DOHH2 (cell line): ENCODE results near the gene FASTKD2.
A peak's percentile ranks its signal among the peaks of the same experiment; 100 is the strongest.

Source experiments
- H3F3A ChIP-seq: fragments of 200-600 bp; sonication (generic), shearing (Covaris generic); 2 replicates; pipeline ENCODE4 v1.6.0; 2016; ENCODE audit warnings: antibody characterized with exemption, mild to moderate bottlenecking; ENCODE audit not compliant: control insufficient read depth, insufficient read depth
- H3K27ac ChIP-seq: fragments of 200-600 bp; sonication (generic); 2 replicates; pipeline ENCODE4 v1.5.1; 2014; ENCODE audit warnings: low read depth, mild to moderate bottlenecking, low read length, moderate library complexity
- H3K27me3 ChIP-seq: fragments of 200-600 bp; sonication (generic); 2 replicates; pipeline ENCODE4 v1.6.1; 2014; ENCODE audit warnings: mild to moderate bottlenecking, low read length, mixed read lengths; ENCODE audit not compliant: control insufficient read depth
- H3K36me3 ChIP-seq: fragments of 200-600 bp; sonication (generic); 2 replicates; pipeline ENCODE4 v1.6.1; 2014; ENCODE audit warnings: mild to moderate bottlenecking, low read length, moderate library complexity, mixed read lengths; ENCODE audit not compliant: control insufficient read depth
- H3K4me1 ChIP-seq: fragments of 200-600 bp; sonication (generic); 2 replicates; pipeline ENCODE4 v1.6.1; 2014; ENCODE audit warnings: mild to moderate bottlenecking, low read length, mixed read lengths; ENCODE audit not compliant: control insufficient read depth
- H3K4me2 ChIP-seq: fragments of 200-600 bp; sonication (generic); 2 replicates; pipeline ENCODE4 v1.6.0; 2014; ENCODE audit warnings: mild to moderate bottlenecking, low read length, moderate library complexity
- H3K4me3 ChIP-seq: fragments of 200-600 bp; sonication (generic); 2 replicates; pipeline ENCODE4 v1.5.1; 2014; ENCODE audit warnings: mild to moderate bottlenecking, low read length, mixed read lengths
- H3K79me2 ChIP-seq: fragments of 200-600 bp; sonication (generic); 2 replicates; pipeline ENCODE4 v1.6.1; 2014; ENCODE audit warnings: mild to moderate bottlenecking, low read length, mixed read lengths; ENCODE audit not compliant: control insufficient read depth
- H3K9me2 ChIP-seq: fragments of 200-600 bp; sonication (generic); replicated peaks from 2 replicates; pipeline ENCODE4 v1.6.1; 2014; ENCODE audit warnings: mild to moderate bottlenecking, low read length, mixed read lengths; ENCODE audit not compliant: control insufficient read depth
- H3K9me3 ChIP-seq: fragments of 200-600 bp; sonication (generic); 2 replicates; pipeline ENCODE4 v1.6.1; 2014; ENCODE audit warnings: antibody characterized with exemption, low read length, mixed read lengths; ENCODE audit not compliant: control insufficient read depth, insufficient read depth
- H4K20me1 ChIP-seq: fragments of 200-600 bp; sonication (generic); 2 replicates; pipeline ENCODE4 v1.6.0; 2014; ENCODE audit warnings: low read depth, mild to moderate bottlenecking, antibody characterized with exemption, low read length, moderate library complexity; ENCODE audit not compliant: control insufficient read depth, insufficient read depth
- CTCF ChIP-seq: fragments of 200-600 bp; sonication (generic); IDR thresholded peaks from one replicate; pipeline ENCODE4 v1.5.1; 2014; ENCODE audit warnings: antibody characterized with exemption, mild to moderate bottlenecking, low read depth, low read length; ENCODE audit not compliant: poor library complexity, severe bottlenecking
- EZH2phosphoT487 ChIP-seq: fragments of 200-600 bp; sonication (generic); IDR thresholded peaks from 2 replicates; pipeline ENCODE4 v1.6.1; 2017; ENCODE audit warnings: borderline replicate concordance, mild to moderate bottlenecking, antibody characterized with exemption, low read length, moderate library complexity, mixed read lengths

The FASTKD2 gene

GRCh38 chr2:206798000-206798399, 32.6 kb downstream of the FASTKD2 start:
- no peaks in the 10 kb centered on the region for H3K79me2 ChIP-seq
- no peak overlapping the region for H3K4me3 ChIP-seq
- no peaks in the 10 kb centered on the region for H3F3A ChIP-seq
- no peaks in the 10 kb centered on the region for H3K9me2 ChIP-seq
- TF ChIP-seq EZH2phosphoT487 (no peak), CTCF (no peak)
- no peak overlapping the region for H3K4me2 ChIP-seq
- H3K27me3 ChIP-seq, result no peaks in the 10 kb centered on the region
- no peaks in the 10 kb centered on the region for H4K20me1 ChIP-seq
- H3K27ac ChIP-seq, result no peak overlapping the region
- H3K36me3 ChIP-seq, result peaks cover 10% of the 10 kb centered on the region
- H3K4me1 ChIP-seq, result 0 out of 2 replicates have a peak, but pooled peaks cover 3% of the 10 kb centered on the region
- H3K9me3 ChIP-seq, result no peaks in the 10 kb centered on the region

GRCh38 chr2:206799083-206799482, 33.7 kb downstream of the FASTKD2 start:
- TF ChIP-seq EZH2phosphoT487 (no peak), CTCF (no peak)
- Histone ChIP-seq H3K4me1 (0 out of 2 replicates have a peak, but pooled peaks cover 3% of the 10 kb centered on the region), H3K9me2 (no peaks in the 10 kb centered on the region), H3K27ac (no peak overlapping the region), H3K4me3 (no peak overlapping the region), H3K27me3 (no peaks in the 10 kb centered on the region), H3K36me3 (peaks cover 5% of the 10 kb centered on the region), H3K79me2 (no peaks in the 10 kb centered on the region), H4K20me1 (no peaks in the 10 kb centered on the region), H3K9me3 (no peaks in the 10 kb centered on the region), H3K4me2 (no peak overlapping the region), H3F3A (no peaks in the 10 kb centered on the region)

- no peaks in the 10 kb centered on the region for H3K27me3 ChIP-seq
- no peak overlapping the region for H3K4me3 ChIP-seq
- H3K4me2 ChIP-seq, result 0 out of 2 replicates have a peak overlapping the region, but pooled peaks have one; percentile 26
- no peaks in the 10 kb centered on the region for H3K79me2 ChIP-seq
- no peaks in the 10 kb centered on the region for H3K9me3 ChIP-seq
- H3K36me3 ChIP-seq, result no peaks in the 10 kb centered on the region
- H4K20me1 ChIP-seq, result no peaks in the 10 kb centered on the region
- H3K4me1 ChIP-seq, result 0 out of 2 replicates have a peak, but pooled peaks cover 3% of the 10 kb centered on the region
- H3F3A ChIP-seq, result no peaks in the 10 kb centered on the region
- TF ChIP-seq EZH2phosphoT487, result no peak
- peak; percentile 71 for TF ChIP-seq CTCF
- no peak overlapping the region for H3K27ac ChIP-seq
- no peaks in the 10 kb centered on the region for H3K9me2 ChIP-seq
Measured at GRCh38 chr2:206800506-206801417, 35.4 kb downstream of the FASTKD2 start.
